H1 (cell line): Measurements from ENCODE around the gene SCARB2. TPM values are rescaled to one million over a fixed set of nuclear protein-coding genes. Genes with fewer than 3 reads are reported as not detected.

Experiments
- CTCF ChIA-PET: fragments of 300-600 bp; sonication (Branson Sonifier 250); formaldehyde crosslinking; loops from one replicate; lab custom pipeline; 2021; ENCODE audit not compliant: partially characterized antibody; lab: Charles Lee
- POLR2A ChIA-PET: fragments of 300-600 bp; sonication (Branson Sonifier 250); formaldehyde crosslinking; loops from one replicate; lab custom pipeline; 2021; ENCODE audit warnings: inconsistent platforms; ENCODE audit not compliant: partially characterized antibody; lab: Charles Lee
- DNase-seq, 2 experiments: peaks; one replicate each; pipeline versions ENCODE4 v3.0.0 to v3.0.0-alpha.2; 2010 to 2022; ENCODE audit warnings: low spot score in 2 of 2, low read depth in 1 of 2, mixed read lengths in 1 of 2
- FAIRE-seq: peaks from 2 replicates; lab custom pipeline; 2011; peaks lifted over from hg19 to GRCh38; lab: Jason Lieb, UNC
- H2AFZ ChIP-seq: 2 replicates; pipeline ENCODE4 v1.8.1; 2012; ENCODE audit warnings: low read length, inconsistent platforms
- H2AK5ac ChIP-seq: 2 replicates; pipeline ENCODE4 v1.6.1; 2013; ENCODE audit warnings: low read depth, low read length
- H2BK120ac ChIP-seq: replicated peaks from 2 replicates; pipeline ENCODE3; 2013; ENCODE audit warnings: low read depth, low read length, inconsistent platforms
- H2BK12ac ChIP-seq: 2 replicates; pipeline ENCODE4 v1.6.1; 2013; ENCODE audit warnings: low read depth, low read length
- H2BK15ac ChIP-seq: 2 replicates; pipeline ENCODE4 v1.6.1; 2013; ENCODE audit warnings: low read length
- H2BK20ac ChIP-seq: 2 replicates; pipeline ENCODE4 v1.6.1; 2013; ENCODE audit warnings: low read length
- H2BK5ac ChIP-seq: 2 replicates; pipeline ENCODE4 v1.6.1; 2013; ENCODE audit warnings: low read depth, low read length
- H3K14ac ChIP-seq: 2 replicates; pipeline ENCODE4 v1.6.1; 2013; ENCODE audit warnings: inconsistent platforms; ENCODE audit not compliant: insufficient read length
- H3K18ac ChIP-seq: 2 replicates; pipeline ENCODE4 v1.6.1; 2013; ENCODE audit warnings: low read length; ENCODE audit errors: extremely low read depth
- H3K23ac ChIP-seq: 2 replicates; pipeline ENCODE4 v1.6.1; 2013; ENCODE audit warnings: inconsistent platforms; ENCODE audit not compliant: insufficient read length
- H3K23me2 ChIP-seq: 2 replicates; pipeline ENCODE4 v1.6.1; 2013; ENCODE audit warnings: low read depth, low read length
- H3K27ac ChIP-seq: 2 replicates; pipeline ENCODE4 v1.6.1; 2011; ENCODE audit warnings: low read depth, low read length, inconsistent platforms
- H3K27me3 ChIP-seq, 4 experiments: replicated peaks in 1 of 4; 1 replicate in 1 of 4; 2 replicates in 3 of 4; pipeline versions ENCODE4 v1.6.1 to v1.8.1; 2011 to 2013; ENCODE audit warnings: low read length in 3 of 4, mild to moderate bottlenecking in 3 of 4, inconsistent platforms in 2 of 4, mixed read lengths in 2 of 4, moderate library complexity in 1 of 4; ENCODE audit not compliant: control insufficient read depth in 3 of 4, insufficient read depth in 3 of 4; ENCODE audit errors: extremely low read depth in 1 of 4
- H3K36me3 ChIP-seq, 4 experiments: 2 replicates each; pipeline versions ENCODE4 v1.6.1 to v1.8.1; 2011 to 2013; ENCODE audit warnings: mild to moderate bottlenecking in 4 of 4, low read length in 3 of 4, moderate library complexity in 2 of 4, control low read depth in 1 of 4, inconsistent platforms in 1 of 4; ENCODE audit not compliant: insufficient read depth in 4 of 4, control insufficient read depth in 2 of 4
- H3K4ac ChIP-seq: replicated peaks from 2 replicates; pipeline ENCODE3; 2013; ENCODE audit warnings: low read length, low read depth, mixed read lengths, inconsistent platforms; ENCODE audit not compliant: insufficient read length
- H3K4me1 ChIP-seq, 4 experiments: replicated peaks in 1 of 4; 1 replicate in 1 of 4; 2 replicates in 3 of 4; pipeline versions ENCODE4 v1.6.1 to v1.8.1; 2011 to 2013; ENCODE audit warnings: low read length in 3 of 4, inconsistent platforms in 2 of 4, mixed read lengths in 1 of 4; ENCODE audit not compliant: insufficient read depth in 4 of 4, control insufficient read depth in 3 of 4
- H3K4me2 ChIP-seq, 2 experiments: 2 replicates each; pipeline versions ENCODE4 v1.6.1 to v1.8.1; 2011 to 2013; ENCODE audit warnings: low read depth in 2 of 2, low read length in 2 of 2, control low read depth in 1 of 2, inconsistent platforms in 1 of 2, mild to moderate bottlenecking in 1 of 2; ENCODE audit not compliant: insufficient read depth in 1 of 2
- H3K4me3 ChIP-seq, 4 experiments: fragments of 200-600, 300-600 bp in 1 of 4; sonication (generic), shearing (Covaris generic), sonication (Bioruptor Twin) in 1 of 4; 2 replicates each; pipeline versions ENCODE4 v1.5.1 to v1.8.1; 2011 to 2016; ENCODE audit warnings: low read length in 4 of 4, low read depth in 3 of 4, control low read depth in 2 of 4, inconsistent platforms in 2 of 4, mild to moderate bottlenecking in 2 of 4, mixed read lengths in 1 of 4, moderate library complexity in 1 of 4; ENCODE audit not compliant: insufficient read depth in 2 of 4; ENCODE audit errors: extremely low read depth in 1 of 4
- H3K56ac ChIP-seq: replicated peaks from 2 replicates; pipeline ENCODE3; 2013; ENCODE audit warnings: low read depth, mild to moderate bottlenecking, mixed read lengths, low read length, inconsistent platforms; ENCODE audit not compliant: insufficient read length
- H3K79me1 ChIP-seq: 2 replicates; pipeline ENCODE4 v1.6.1; 2013; ENCODE audit warnings: low read depth, low read length, control low read depth
- H3K79me2 ChIP-seq, 2 experiments: 2 replicates each; pipeline versions ENCODE4 v1.6.1 to v1.8.1; 2012 to 2013; ENCODE audit warnings: low read length in 2 of 2, mild to moderate bottlenecking in 2 of 2, inconsistent platforms in 1 of 2; ENCODE audit not compliant: insufficient read depth in 2 of 2, control insufficient read depth in 1 of 2
- H3K9ac ChIP-seq, 4 experiments: replicated peaks in 1 of 4; 1 replicate in 1 of 4; 2 replicates in 3 of 4; pipeline versions ENCODE4 v1.6.1 to v1.8.1; 2011 to 2013; ENCODE audit warnings: low read depth in 3 of 4, low read length in 3 of 4, control low read depth in 2 of 4, mild to moderate bottlenecking in 2 of 4, moderate library complexity in 2 of 4, inconsistent platforms in 1 of 4; ENCODE audit errors: extremely low read depth in 1 of 4
- H3K9me3 ChIP-seq, 2 experiments: 2 replicates each; pipeline versions ENCODE4 v1.6.1 to v1.8.1; 2012 to 2013; ENCODE audit warnings: mild to moderate bottlenecking in 2 of 2, moderate library complexity in 2 of 2, control low read depth in 1 of 2, inconsistent platforms in 1 of 2, low read depth in 1 of 2, low read length in 1 of 2, mixed read lengths in 1 of 2; ENCODE audit not compliant: insufficient read depth in 2 of 2
- H4K20me1 ChIP-seq, 2 experiments: replicated peaks in 1 of 2; 2 replicates each; pipeline versions ENCODE3 to v1.8.1; 2011 to 2013; ENCODE audit warnings: inconsistent platforms in 2 of 2, low read length in 2 of 2, mild to moderate bottlenecking in 1 of 2; ENCODE audit not compliant: insufficient read depth in 2 of 2, control insufficient read depth in 1 of 2
- H4K5ac ChIP-seq: 2 replicates; pipeline ENCODE4 v1.6.1; 2013; ENCODE audit warnings: low read length, low read depth, mixed read lengths, inconsistent platforms; ENCODE audit not compliant: insufficient read length
- H4K8ac ChIP-seq: 2 replicates; pipeline ENCODE4 v1.8.0; 2013; ENCODE audit warnings: mild to moderate bottlenecking, moderate library complexity, low read length, inconsistent platforms; ENCODE audit not compliant: insufficient read depth; ENCODE audit errors: extremely low read depth
- H4K91ac ChIP-seq: replicated peaks from 2 replicates; pipeline ENCODE3; 2013; ENCODE audit warnings: low read length, mixed read lengths, inconsistent platforms; ENCODE audit not compliant: insufficient read length
- ATF2 ChIP-seq: IDR thresholded peaks from 2 replicates; pipeline ENCODE4 v1.6.1; 2012; ENCODE audit warnings: low read length, inconsistent platforms
- FOSL1 ChIP-seq: IDR thresholded peaks from 2 replicates; pipeline ENCODE4 v1.6.1; 2011; ENCODE audit warnings: mild to moderate bottlenecking, low read depth, low read length, moderate library complexity; ENCODE audit not compliant: insufficient read depth
- JUN ChIP-seq: IDR thresholded peaks from 2 replicates; pipeline ENCODE4 v1.6.1; 2011; ENCODE audit warnings: low read depth, mild to moderate bottlenecking, improper control_type of control experiment, low read length
- KDM4A ChIP-seq: IDR thresholded peaks from one replicate; pipeline ENCODE4 v1.7.1; 2012; ENCODE audit warnings: low read depth, mild to moderate bottlenecking, moderate library complexity, low read length, inconsistent platforms; ENCODE audit not compliant: severe bottlenecking
- MAX ChIP-seq: IDR thresholded peaks from 2 replicates; pipeline ENCODE4 v1.6.1; 2012; ENCODE audit warnings: inconsistent platforms
- POLR2A ChIP-seq, 2 experiments: IDR thresholded peaks; 1 replicate in 1 of 2; 2 replicates in 1 of 2; pipeline ENCODE4 v1.6.1; 2011; ENCODE audit warnings: low read depth in 2 of 2, low read length in 2 of 2, mild to moderate bottlenecking in 2 of 2; ENCODE audit errors: control extremely low read depth in 1 of 2
- POLR2AphosphoS5 ChIP-seq: IDR thresholded peaks from 2 replicates; pipeline ENCODE4 v1.6.1; 2011; ENCODE audit warnings: low read depth, low read length
- SIN3A ChIP-seq, 2 experiments: IDR thresholded peaks in 1 of 2; conservative IDR thresholded peaks in 1 of 2; 2 replicates each; pipeline ENCODE4 v1.6.1; 2011 to 2012; ENCODE audit warnings: low read length in 2 of 2, improper control_type of control experiment in 1 of 2, low read depth in 1 of 2, mild to moderate bottlenecking in 1 of 2
- SIX5 ChIP-seq: IDR thresholded peaks from 2 replicates; pipeline ENCODE4 v1.6.1; 2011; ENCODE audit warnings: mild to moderate bottlenecking, low read depth, low read length
- TAF7 ChIP-seq: optimal IDR thresholded peaks from 2 replicates; pipeline ENCODE3; 2011; ENCODE audit warnings: low read depth, mild to moderate bottlenecking, inconsistent platforms, low read length, moderate library complexity, borderline replicate concordance
- WGBS, 2 experiments: shearing (Covaris generic) in 1 of 2; methylation state at CpG; one replicate each; pipeline versions ENCODE4 v1.1.6 to v1.1.7; 2013 to 2015; ENCODE audit warnings: low lambda C conversion rate in 2 of 2, mixed read lengths in 2 of 2, inconsistent platforms in 1 of 2, low coverage in 1 of 2, missing lambda C conversion rate in 1 of 2; ENCODE audit not compliant: insufficient replicate concordance in 2 of 2, insufficient coverage in 1 of 2, insufficient read length in 1 of 2; ENCODE audit errors: extremely low coverage in 1 of 2, missing lambda C conversion rate in 1 of 2; 5-methylcytosine and 5-hydroxymethylcytosine counted together
- polyA plus RNA-seq, 7 experiments: library from polyadenylated mRNA; depleted of rRNA in 3 of 7; stranded (reverse) in 5 of 7; unstranded in 2 of 7; fragments of >200 nt in 5 of 7; fragments of 200-250 nt in 2 of 7; gene quantifications; 1 replicate in 5 of 7; 2 replicates in 1 of 7; 4 replicates in 1 of 7; pipeline versions ENCODE4 v1.2.1 to v1.2.3, GENCODE V29; 2011 to 2013; ENCODE audit warnings: missing spikeins in 2 of 7, mixed read lengths in 2 of 7
- total RNA-seq: library from RNA; stranded (reverse); fragmentation: NEBNext Ultra II Directional; extraction: Animal tissue kit (Norgen Biotek cat#: 25700); gene quantifications from 2 replicates; pipeline ENCODE4 v1.2.1, GENCODE V29; 2021

Gene SCARB2
- total and polyA plus RNA-seq, 2 of the 8 experiments (the other 6 are each of a cell fraction or from before 2014, with no cell fraction given): 18.5 to 35.7 TPM

GRCh38 chr4:76232681-76233080 lies 19.1 kb upstream of the SCARB2 start:
- Histone ChIP-seq H4K8ac (no peak overlapping the region), H4K20me1 (no peaks in the 10 kb centered on the region), H3K4ac (no peak overlapping the region), H3K27me3 (no peaks in the 10 kb centered on the region), H2BK15ac (no peak overlapping the region), H3K18ac (no peak overlapping the region), H2AK5ac (no peak overlapping the region), H4K91ac (no peak overlapping the region), H3K27ac (no peak overlapping the region), H4K5ac (no peak overlapping the region), H3K4me1 (peaks cover 3 to 9% (median 5%) of the 10 kb centered on the region in 4 experiments; a peak in 6 of 7 replicates), H3K79me2 (peaks cover 0 to 12% of the 10 kb centered on the region in 2 experiments; a peak in 1 of 4 replicates), H2BK120ac (no peak overlapping the region), H2BK12ac (no peak overlapping the region), H3K4me2 (peak overlapping the region; percentile 60 to 80; a peak in 3 of 4 replicates), H3K79me1 (no peaks in the 10 kb centered on the region), H2BK5ac (no peak overlapping the region), H3K4me3 (peak overlapping the region in 2 of 4 experiments; percentile 47 to 60; a peak in 3 of 8 replicates), H2BK20ac (no peak overlapping the region), H3K14ac (no peak overlapping the region), H3K36me3 (peaks cover 0 to 18% (median 0%) of the 10 kb centered on the region in 4 experiments; a peak in 3 of 8 replicates), H2AFZ (no peak overlapping the region), H3K23me2 (no peaks in the 10 kb centered on the region), H3K9me3 (peaks cover 3 to 11% of the 10 kb centered on the region in 2 experiments; a peak in 2 of 4 replicates), H3K56ac (no peak overlapping the region), H3K9ac (no peak overlapping the region), H3K23ac (no peak overlapping the region)
- FAIRE-seq: no peak
- TF ChIP-seq TAF7 (no peak), POLR2AphosphoS5 (no peak), JUN (no peak), KDM4A (no peak), MAX (no peak), ATF2 (no peak), POLR2A (IDR thresholded peaks at IDR 0.05; ENCODE audit: control extremely low read depth in 1 of 2, low read depth in 2 of 2, low read length in 2 of 2) (no peak), SIX5 (no peak), FOSL1 (no peak), SIN3A (conservative IDR thresholded peaks at IDR 0.05 in 1 of 2, IDR thresholded peaks at IDR 0.05 in 1 of 2; ENCODE audit: low read depth in 1 of 2, low read length in 2 of 2) (no peak)
- DNase-seq: no peak
- WGBS, 2 experiments: 80% methylated on average over 1 of the region's 1 CpG; no CpG with 5 or more reads in 1 of the 2 experiments
- ChIA-PET POLR2A (interaction anchor here (0.6 to 1.9 kb wide), 3 partner anchors 12 to 194 kb away, joined by 3 to 4 read pairs (median 3); partner anchors contain the start of gene STBD1), CTCF (interaction anchor here (0.7 to 1.9 kb wide), 5 partner anchors 8 to 145 kb away, joined by 3 to 7 read pairs (median 5); no protein-coding TSS in a partner anchor)
